Kidney (tissue), 14 donors: ENCODE results near the gene CDH12. TPM values are rescaled to one million over a fixed set of nuclear protein-coding genes. Genes with fewer than 3 reads are reported as not detected.

Experiments
- DNase-seq, 5 donors: peaks; one replicate each; pipeline ENCODE4 v3.0.0-alpha.2; 2013 to 2020
- FAIRE-seq: peaks from 2 replicates; lab custom pipeline; 2012; peaks lifted over from hg19 to GRCh38; lab: Jason Lieb, UNC
- H3K27ac ChIP-seq, 2 donors: one replicate each; pipeline ENCODE4 v1.7.0; 2013; ENCODE audit warnings: low read depth in 2 of 2, low read length in 2 of 2, inconsistent platforms in 1 of 2
- H3K27me3 ChIP-seq: one replicate; pipeline ENCODE4 v1.7.1; 2013; ENCODE audit warnings: low read length, inconsistent platforms; ENCODE audit not compliant: control insufficient read depth, insufficient read depth
- H3K36me3 ChIP-seq, 3 donors: one replicate each; pipeline versions ENCODE4 v1.7.0 to v1.7.1; 2013; ENCODE audit warnings: low read length in 3 of 3, control low read depth in 1 of 3, inconsistent platforms in 1 of 3; ENCODE audit not compliant: insufficient read depth in 3 of 3, control insufficient read depth in 2 of 3
- H3K4me1 ChIP-seq, 3 donors: one replicate each; pipeline versions ENCODE4 v1.7.0 to v1.7.1; 2013; ENCODE audit warnings: low read length in 3 of 3, inconsistent platforms in 1 of 3, low read depth in 1 of 3; ENCODE audit not compliant: control insufficient read depth in 2 of 3, insufficient read depth in 2 of 3
- H3K4me3 ChIP-seq, 3 donors: one replicate each; pipeline versions ENCODE4 v1.7.0 to v1.8.1; 2013; ENCODE audit warnings: low read length in 3 of 3, control low read depth in 1 of 3, inconsistent platforms in 1 of 3
- H3K9ac ChIP-seq, 3 donors: one replicate each; pipeline versions ENCODE4 v1.7.0 to v1.7.1; 2013; ENCODE audit warnings: low read length in 3 of 3, control low read depth in 1 of 3, inconsistent platforms in 1 of 3
- H3K9me3 ChIP-seq, 3 donors: one replicate each; pipeline versions ENCODE4 v1.7.0 to v1.7.1; 2013; ENCODE audit warnings: low read length in 3 of 3, control low read depth in 1 of 3, inconsistent platforms in 1 of 3; ENCODE audit not compliant: control insufficient read depth in 2 of 3, insufficient read depth in 1 of 3
- CTCF ChIP-seq: IDR thresholded peaks from 3 replicates; pipeline ENCODE4 v1.5.1; 2012; ENCODE audit warnings: mild to moderate bottlenecking, moderate library complexity, borderline replicate concordance; ENCODE audit not compliant: insufficient read depth; ENCODE audit errors: extremely low read depth
- intact Hi-C: fragments of 100-400 bp; cut with DNase I; formaldehyde crosslinking; loops from one replicate; pipeline ENCODE4 v1.11.1; 2022
- polyA plus RNA-seq: library from polyadenylated mRNA; stranded (reverse); fragments of 350-450 nt; fragmentation: Illumina TruSeq; extraction: RNeasy Lipid Tissue Mini Kit (QIAGEN cat#74804); gene quantifications from one replicate; pipeline ENCODE4 v1.2.3, GENCODE V29; 2014; ENCODE audit warnings: low read depth, low replicate concordance; ENCODE audit not compliant: insufficient read depth
- total RNA-seq: library from RNA; stranded (reverse); fragmentation: NEBNext Ultra II Directional; extraction: Animal tissue kit (Norgen Biotek cat#: 25700); gene quantifications from one replicate; pipeline ENCODE4 v1.2.1, GENCODE V29; 2021
- donor health status: control.
- donor health status: control.
- donor health status: control.
- donor health status: control.
- donor health status: control.
- donor health status: DM: yes; HTN: yes; CAD: no.
- donor health status: Normal renal cell carcinoma (clear cell type).

CDH12 gene
- total and polyA plus RNA-seq, 2 donors from 2014 or later, result 0.17 TPM; not detected in 1

- no peak overlapping the region for H3K9ac ChIP-seq
- H3K36me3 ChIP-seq, result no peaks in the 10 kb centered on the region
- DNase-seq, result no peak
- no peaks in the 10 kb centered on the region for H3K4me1 ChIP-seq
- H3K27ac ChIP-seq, result no peak overlapping the region
- TF ChIP-seq CTCF, result no peak
- H3K4me3 ChIP-seq, result no peak overlapping the region
- no peak for FAIRE-seq
- intact Hi-C loops, result no loop called here
- H3K9me3 ChIP-seq, result no peaks in the 10 kb centered on the region
- H3K27me3 ChIP-seq, result no peaks in the 10 kb centered on the region
Measured at GRCh38 chr5:21834863-21835262, 1018.3 kb downstream of the CDH12 start.

GRCh38 chr5:21831145-21831787, 1021.9 kb downstream of the CDH12 start:
- intact Hi-C loops, result no loop called here
- Histone ChIP-seq H3K27ac (no peak overlapping the region), H3K9ac (no peak overlapping the region), H3K4me3 (no peak overlapping the region), H3K9me3 (no peaks in the 10 kb centered on the region), H3K36me3 (no peaks in the 10 kb centered on the region), H3K27me3 (no peaks in the 10 kb centered on the region), H3K4me1 (no peaks in the 10 kb centered on the region)
- no peak for TF ChIP-seq CTCF
- DNase-seq (no peak), FAIRE-seq (no peak)

- intact Hi-C loops, result no loop called here
Measured at GRCh38 chr5:21826884-21827283, 1026.3 kb downstream of the CDH12 start.

More at GRCh38 chr5:21826884-21827283, 1026.3 kb downstream of the CDH12 start:
- H3K4me1 ChIP-seq, result no peaks in the 10 kb centered on the region
- H3K27ac ChIP-seq, result no peak overlapping the region
- no peaks in the 10 kb centered on the region for H3K27me3 ChIP-seq
- FAIRE-seq (no peak), DNase-seq (no peak)
- no peak overlapping the region for H3K4me3 ChIP-seq
- no peaks in the 10 kb centered on the region for H3K36me3 ChIP-seq
- TF ChIP-seq CTCF, result no peak
- no peaks in the 10 kb centered on the region for H3K9me3 ChIP-seq
- H3K9ac ChIP-seq, result no peak overlapping the region
